C4-2B (cell line): ENCODE measurements around the gene CATSPER3.

Experiments
- CTCF ChIP-seq: fragments of 450-650 bp; conservative IDR thresholded peaks from 2 replicates; pipeline ENCODE4 v1.5.1; 2017; ENCODE audit warnings: mild to moderate bottlenecking
- ZFX ChIP-seq: fragments of 450-650 bp; IDR thresholded peaks from 2 replicates; pipeline ENCODE4 v1.6.1; 2017

DNA sequence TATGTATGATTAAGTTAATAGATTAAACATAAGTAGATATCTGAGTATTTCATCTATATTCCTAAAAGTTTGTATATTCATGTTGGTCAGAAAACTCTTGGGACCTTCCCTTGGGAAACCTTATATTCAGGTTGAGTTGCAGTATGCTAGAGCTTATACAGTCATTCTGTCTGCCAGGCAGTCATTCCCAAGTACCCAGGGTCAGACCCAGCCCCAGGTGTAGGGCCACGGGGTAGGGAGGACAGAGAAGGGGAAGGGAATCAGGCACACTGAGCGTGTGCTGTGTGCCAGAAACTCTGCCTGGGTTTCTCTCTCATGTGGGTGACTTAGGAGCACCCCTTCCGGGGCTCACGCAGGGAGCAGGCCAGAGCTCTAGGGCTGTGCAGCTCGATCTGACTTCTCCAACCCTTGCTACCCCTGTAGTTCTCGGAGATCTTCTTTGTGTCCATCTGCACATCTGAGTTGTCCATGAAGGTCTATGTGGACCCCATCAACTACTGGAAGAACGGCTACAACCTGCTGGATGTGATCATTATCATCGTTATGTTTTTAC is 28.2 kb downstream of the CATSPER3 start:
- TF ChIP-seq CTCF, result no peak
- no peak for TF ChIP-seq ZFX
